ENCODE measurements around the gene BNIP1. TPM values are rescaled to one million over a fixed set of nuclear protein-coding genes. Genes with fewer than 3 reads are reported as not detected.

Gene BNIP1
- total and polyA plus RNA-seq, 2 donors (not counting 3 experiments of a cell fraction or from before 2014, with no cell fraction given): 19.7 to 22.6 TPM

GRCh38 chr5:173165177-173166016 is 21.1 kb downstream of the BNIP1 start:
- no TSS peak for BruUV-seq (replicated peaks)
- Histone ChIP-seq H3K9ac (replicated peaks; ENCODE audit: extremely low read depth, insufficient read depth, low read length) (no peak overlapping the region), H3K79me2 (ENCODE audit: control insufficient read depth, insufficient read depth, low read length) (no peaks in the 10 kb centered on the region), H3K9me1 (replicated peaks; ENCODE audit: control insufficient read depth, extremely low read depth, insufficient read depth, low read length) (no peaks in the 10 kb centered on the region), H3K4me3 (replicated peaks in 1 of 3; ENCODE audit: insufficient read depth in 1 of 3, low read depth in 1 of 3, low read length in 3 of 3) (no peak overlapping the region), H3K36me3 (ENCODE audit: control insufficient read depth in 2 of 2, extremely low read depth in 1 of 2, insufficient read depth in 2 of 2, low read length in 2 of 2) (peaks cover 0 to 2% of the 10 kb centered on the region in 2 experiments), H3K4me1 (ENCODE audit: control insufficient read depth, extremely low read depth, insufficient read depth, low read length) (no peaks in the 10 kb centered on the region), H3K27ac (ENCODE audit: insufficient read depth, low read depth, low read length) (no peak overlapping the region), H4K20me1 (replicated peaks; ENCODE audit: control insufficient read depth, extremely low read depth, insufficient read depth, low read length) (no peaks in the 10 kb centered on the region), H2AFZ (ENCODE audit: low read depth, low read length) (no peak overlapping the region), H3K4me2 (ENCODE audit: insufficient read depth, low read length) (no peak overlapping the region), H3K9me3 (replicated peaks; ENCODE audit: control insufficient read depth, insufficient read depth, low read length) (no peaks in the 10 kb centered on the region), H3K27me3 (ENCODE audit: control insufficient read depth in 2 of 2, insufficient read depth in 2 of 2, low read length in 2 of 2) (no peaks in the 10 kb centered on the region)
- FAIRE-seq (peak; percentile 15), DNase-seq (ENCODE audit: low read depth, low spot score) (no peak)
- TF ChIP-seq POLR2AphosphoS5 (IDR thresholded peaks at IDR 0.05; ENCODE audit: insufficient read depth, low read depth, low read length): no peak
- TF ChIP-seq MAX (IDR thresholded peaks at IDR 0.05; ENCODE audit: insufficient read depth, insufficient read length): no peak
- no peak for TF ChIP-seq MYC (IDR thresholded peaks at IDR 0.05; ENCODE audit: low read depth, low read length)
- no peak for TF ChIP-seq EZH2 (IDR thresholded peaks at IDR 0.05; ENCODE audit: borderline replicate concordance, low read depth, low read length, severe bottlenecking)
- no peak for TF ChIP-seq FOS (IDR thresholded peaks at IDR 0.05; ENCODE audit: borderline replicate concordance, insufficient read depth, low read length)
- TF ChIP-seq POLR2A (IDR thresholded peaks at IDR 0.05; ENCODE audit: low read depth, low read length): no peak
- TF ChIP-seq GATA2 (IDR thresholded peaks at IDR 0.05; ENCODE audit: insufficient read depth, insufficient read length, low read depth, low read length): no peak
- no peak for TF ChIP-seq CTCF (IDR thresholded peaks at IDR 0.05; ENCODE audit: extremely low read depth in 1 of 2, insufficient read depth in 1 of 2, low read depth in 1 of 2, low read length in 2 of 2)
- no peak for TF ChIP-seq JUN (IDR thresholded peaks at IDR 0.05; ENCODE audit: borderline replicate concordance, insufficient read depth, insufficient read length, low read depth)
- intact Hi-C loops (cut with micrococcal nuclease): loop anchor here (1.0 to 5.0 kb wide), 3 partner anchors 118 to 407 kb away; no protein-coding TSS in a partner anchor
- CTCF ChIA-PET: interaction anchor here (0.7 to 5.0 kb wide), 7 partner anchors 8 to 458 kb away, joined by 3 to 21 read pairs (median 4); no protein-coding TSS in a partner anchor
- dilution Hi-C loops (cut with MboI; ENCODE audit: extremely low pct_ligation_motif_present, low sequenced_read_pairs): no loop called here
- POLR2A ChIA-PET: no interaction called here

Data from endothelial cell of umbilical vein (primary cell).